Measurements from ENCODE around the gene SLC28A3. TPM values are rescaled to one million over a fixed set of nuclear protein-coding genes. Genes with fewer than 3 reads are reported as not detected.

SLC28A3 gene
- total RNA-seq, 1 experiment from 2014 or later: not detected

DNA sequence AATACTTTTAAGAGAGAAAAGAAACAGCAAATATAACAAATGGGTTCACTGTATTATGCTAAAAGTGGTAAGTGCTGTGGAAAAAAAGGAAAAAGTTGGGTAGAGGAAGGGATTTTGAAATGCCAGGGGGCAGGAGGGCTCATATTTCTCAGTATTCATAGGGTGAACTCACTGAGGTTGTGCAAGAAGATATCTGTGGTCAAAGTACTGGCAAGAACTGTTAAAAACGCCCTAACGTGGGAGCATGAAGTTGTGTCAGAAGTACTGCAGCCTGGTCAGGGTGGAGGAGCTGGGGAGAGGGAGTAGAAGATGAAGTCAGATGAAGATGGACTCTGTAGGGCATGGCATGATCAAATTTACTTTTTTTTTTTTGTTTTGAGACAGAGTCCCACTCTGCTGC is 31.2 kb upstream of the SLC28A3 start:
- ATAC-seq: no peak
- CTCF ChIA-PET: no interaction called here
- Mint-ChIP-seq H3K4me1 (peaks cover 12% of the 10 kb centered on the region), H3K36me3 (no peaks in the 10 kb centered on the region), H3K27ac (no peak overlapping the region), H3K27me3 (ENCODE audit: low read depth) (no peaks in the 10 kb centered on the region), H3K4me3 (no peak overlapping the region), H3K9me3 (peaks cover 8% of the 10 kb centered on the region)
- POLR2A ChIA-PET: interaction anchor here (0.6 kb wide), 1 partner anchor 44 kb away, joined by 5 read pairs; no protein-coding TSS in a partner anchor
- DNase-seq (ENCODE audit: low spot score): no peak
- no peak for TF ChIP-seq ZNF423 (CRISPR knock-in tag; IDR thresholded peaks at IDR 0.05)
- TF ChIP-seq, protein P1, sequence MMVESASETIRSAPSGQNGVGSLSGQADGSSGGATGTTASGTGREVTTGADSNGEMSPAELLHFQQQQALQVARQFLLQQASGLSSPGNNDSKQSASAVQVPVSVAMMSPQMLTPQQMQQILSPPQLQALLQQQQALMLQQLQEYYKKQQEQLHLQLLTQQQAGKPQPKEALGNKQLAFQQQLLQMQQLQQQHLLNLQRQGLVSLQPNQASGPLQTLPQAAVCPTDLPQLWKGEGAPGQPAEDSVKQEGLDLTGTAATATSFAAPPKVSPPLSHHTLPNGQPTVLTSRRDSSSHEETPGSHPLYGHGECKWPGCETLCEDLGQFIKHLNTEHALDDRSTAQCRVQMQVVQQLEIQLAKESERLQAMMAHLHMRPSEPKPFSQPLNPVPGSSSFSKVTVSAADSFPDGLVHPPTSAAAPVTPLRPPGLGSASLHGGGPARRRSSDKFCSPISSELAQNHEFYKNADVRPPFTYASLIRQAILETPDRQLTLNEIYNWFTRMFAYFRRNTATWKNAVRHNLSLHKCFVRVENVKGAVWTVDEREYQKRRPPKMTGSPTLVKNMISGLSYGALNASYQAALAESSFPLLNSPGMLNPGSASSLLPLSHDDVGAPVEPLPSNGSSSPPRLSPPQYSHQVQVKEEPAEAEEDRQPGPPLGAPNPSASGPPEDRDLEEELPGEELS (CRISPR knock-in tag; IDR thresholded peaks at IDR 0.05): no peak
- TF ChIP-seq MAX (CRISPR knock-in tag; IDR thresholded peaks at IDR 0.05): no peak
- no peak for TF ChIP-seq MYBL2 (CRISPR knock-in tag; IDR thresholded peaks at IDR 0.05)
- TF ChIP-seq ZNF317 (CRISPR knock-in tag; IDR thresholded peaks at IDR 0.05; ENCODE audit: borderline replicate concordance, low read depth): no peak
- no peak for TF ChIP-seq ESRRA (CRISPR knock-in tag; IDR thresholded peaks at IDR 0.05; ENCODE audit: borderline replicate concordance)
- no peak for TF ChIP-seq MXD4 (CRISPR knock-in tag; IDR thresholded peaks at IDR 0.05; ENCODE audit: borderline replicate concordance)
- TF ChIP-seq ZNF512 (CRISPR knock-in tag; IDR thresholded peaks at IDR 0.05; ENCODE audit: borderline replicate concordance): no peak
- TF ChIP-seq HMGXB4 (CRISPR knock-in tag; IDR thresholded peaks at IDR 0.05): no peak
- TF ChIP-seq, protein P2, sequence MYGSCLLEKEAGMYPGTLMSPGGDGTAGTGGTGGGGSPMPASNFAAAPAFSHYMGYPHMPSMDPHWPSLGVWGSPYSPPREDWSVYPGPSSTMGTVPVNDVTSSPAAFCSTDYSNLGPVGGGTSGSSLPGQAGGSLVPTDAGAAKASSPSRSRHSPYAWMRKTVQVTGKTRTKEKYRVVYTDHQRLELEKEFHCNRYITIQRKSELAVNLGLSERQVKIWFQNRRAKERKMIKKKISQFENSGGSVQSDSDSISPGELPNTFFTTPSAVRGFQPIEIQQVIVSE (CRISPR knock-in tag; IDR thresholded peaks at IDR 0.05; ENCODE audit: borderline replicate concordance): no peak
- no peak for TF ChIP-seq PRRX2 (CRISPR knock-in tag; IDR thresholded peaks at IDR 0.05)
- no peak for TF ChIP-seq ZBTB21 (CRISPR knock-in tag; IDR thresholded peaks at IDR 0.05; ENCODE audit: borderline replicate concordance)
- TF ChIP-seq TCF7 (CRISPR knock-in tag; IDR thresholded peaks at IDR 0.05; ENCODE audit: low read depth): no peak
- TF ChIP-seq, protein P3, sequence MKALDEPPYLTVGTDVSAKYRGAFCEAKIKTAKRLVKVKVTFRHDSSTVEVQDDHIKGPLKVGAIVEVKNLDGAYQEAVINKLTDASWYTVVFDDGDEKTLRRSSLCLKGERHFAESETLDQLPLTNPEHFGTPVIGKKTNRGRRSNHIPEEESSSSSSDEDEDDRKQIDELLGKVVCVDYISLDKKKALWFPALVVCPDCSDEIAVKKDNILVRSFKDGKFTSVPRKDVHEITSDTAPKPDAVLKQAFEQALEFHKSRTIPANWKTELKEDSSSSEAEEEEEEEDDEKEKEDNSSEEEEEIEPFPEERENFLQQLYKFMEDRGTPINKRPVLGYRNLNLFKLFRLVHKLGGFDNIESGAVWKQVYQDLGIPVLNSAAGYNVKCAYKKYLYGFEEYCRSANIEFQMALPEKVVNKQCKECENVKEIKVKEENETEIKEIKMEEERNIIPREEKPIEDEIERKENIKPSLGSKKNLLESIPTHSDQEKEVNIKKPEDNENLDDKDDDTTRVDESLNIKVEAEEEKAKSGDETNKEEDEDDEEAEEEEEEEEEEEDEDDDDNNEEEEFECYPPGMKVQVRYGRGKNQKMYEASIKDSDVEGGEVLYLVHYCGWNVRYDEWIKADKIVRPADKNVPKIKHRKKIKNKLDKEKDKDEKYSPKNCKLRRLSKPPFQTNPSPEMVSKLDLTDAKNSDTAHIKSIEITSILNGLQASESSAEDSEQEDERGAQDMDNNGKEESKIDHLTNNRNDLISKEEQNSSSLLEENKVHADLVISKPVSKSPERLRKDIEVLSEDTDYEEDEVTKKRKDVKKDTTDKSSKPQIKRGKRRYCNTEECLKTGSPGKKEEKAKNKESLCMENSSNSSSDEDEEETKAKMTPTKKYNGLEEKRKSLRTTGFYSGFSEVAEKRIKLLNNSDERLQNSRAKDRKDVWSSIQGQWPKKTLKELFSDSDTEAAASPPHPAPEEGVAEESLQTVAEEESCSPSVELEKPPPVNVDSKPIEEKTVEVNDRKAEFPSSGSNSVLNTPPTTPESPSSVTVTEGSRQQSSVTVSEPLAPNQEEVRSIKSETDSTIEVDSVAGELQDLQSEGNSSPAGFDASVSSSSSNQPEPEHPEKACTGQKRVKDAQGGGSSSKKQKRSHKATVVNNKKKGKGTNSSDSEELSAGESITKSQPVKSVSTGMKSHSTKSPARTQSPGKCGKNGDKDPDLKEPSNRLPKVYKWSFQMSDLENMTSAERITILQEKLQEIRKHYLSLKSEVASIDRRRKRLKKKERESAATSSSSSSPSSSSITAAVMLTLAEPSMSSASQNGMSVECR (CRISPR knock-in tag; IDR thresholded peaks at IDR 0.05; ENCODE audit: borderline replicate concordance): no peak
- TF ChIP-seq NR3C1 (CRISPR knock-in tag; conservative IDR thresholded peaks at IDR 0.05; ENCODE audit: low read depth): no peak
- TF ChIP-seq GRHL2 (CRISPR knock-in tag; IDR thresholded peaks at IDR 0.05; ENCODE audit: insufficient replicate concordance, severe bottlenecking): no peak
- TF ChIP-seq AR (CRISPR knock-in tag; IDR thresholded peaks at IDR 0.05): no peak
- TF ChIP-seq ETV6 (CRISPR knock-in tag; IDR thresholded peaks at IDR 0.05): no peak
- TF ChIP-seq SOX15 (CRISPR knock-in tag; IDR thresholded peaks at IDR 0.05): no peak

All from WTC11 (cell line).